Astrocyte of the cerebellum (primary cell): ENCODE measurements around the gene FDXR.

Experiments used
- DNase-seq: peaks from one replicate; pipeline ENCODE4 v3.0.0-alpha.2; 2011; ENCODE audit warnings: low read depth
- H3K4me3 ChIP-seq: 2 replicates; pipeline ENCODE4 v1.5.1; 2011; ENCODE audit warnings: mild to moderate bottlenecking, low read depth, low read length, moderate library complexity
- in situ Hi-C: cut with HindIII; loops from 2 replicates; pipeline ENCODE4 v1.10.0; 2017; ENCODE audit warnings: low sequenced_read_pairs
- TF ChIP-seq, protein P1 (sequence below): IDR thresholded peaks from 2 replicates; pipeline ENCODE4 v1.5.1; 2012; ENCODE audit warnings: low read length, low read depth, moderate library complexity, mild to moderate bottlenecking; ENCODE audit errors: missing control alignments

The FDXR gene

DNA sequence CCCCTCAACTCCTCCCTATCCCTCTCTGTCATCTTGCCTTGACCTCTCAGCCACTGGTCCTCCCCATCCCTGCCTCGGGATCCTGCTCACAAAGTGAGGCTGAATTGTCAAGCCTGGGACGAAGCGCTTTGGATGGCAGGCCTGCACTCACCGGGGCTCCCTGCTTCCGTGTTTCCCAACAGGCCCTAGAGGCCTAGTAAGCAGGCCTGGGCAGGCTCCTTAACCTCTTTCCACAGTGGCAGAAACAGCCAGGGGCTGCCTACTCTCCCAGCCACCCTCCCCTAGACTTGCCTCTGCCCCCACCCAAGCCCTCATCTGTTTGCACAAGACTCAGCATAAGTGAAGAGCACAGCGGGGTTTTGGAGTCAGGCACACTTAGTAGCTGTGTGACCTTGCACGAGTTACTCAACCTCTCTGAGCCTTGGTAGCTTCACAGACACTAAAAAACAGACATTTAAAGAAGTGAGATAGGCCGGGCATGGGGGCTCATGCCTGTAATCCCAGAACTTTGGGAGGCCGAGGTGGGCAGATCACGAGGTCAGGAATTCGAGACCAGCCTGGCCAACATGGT is 25.7 kb upstream of the FDXR start:
- no peak for DNase-seq
- no peak overlapping the region for H3K4me3 ChIP-seq
- TF ChIP-seq, protein P1, sequence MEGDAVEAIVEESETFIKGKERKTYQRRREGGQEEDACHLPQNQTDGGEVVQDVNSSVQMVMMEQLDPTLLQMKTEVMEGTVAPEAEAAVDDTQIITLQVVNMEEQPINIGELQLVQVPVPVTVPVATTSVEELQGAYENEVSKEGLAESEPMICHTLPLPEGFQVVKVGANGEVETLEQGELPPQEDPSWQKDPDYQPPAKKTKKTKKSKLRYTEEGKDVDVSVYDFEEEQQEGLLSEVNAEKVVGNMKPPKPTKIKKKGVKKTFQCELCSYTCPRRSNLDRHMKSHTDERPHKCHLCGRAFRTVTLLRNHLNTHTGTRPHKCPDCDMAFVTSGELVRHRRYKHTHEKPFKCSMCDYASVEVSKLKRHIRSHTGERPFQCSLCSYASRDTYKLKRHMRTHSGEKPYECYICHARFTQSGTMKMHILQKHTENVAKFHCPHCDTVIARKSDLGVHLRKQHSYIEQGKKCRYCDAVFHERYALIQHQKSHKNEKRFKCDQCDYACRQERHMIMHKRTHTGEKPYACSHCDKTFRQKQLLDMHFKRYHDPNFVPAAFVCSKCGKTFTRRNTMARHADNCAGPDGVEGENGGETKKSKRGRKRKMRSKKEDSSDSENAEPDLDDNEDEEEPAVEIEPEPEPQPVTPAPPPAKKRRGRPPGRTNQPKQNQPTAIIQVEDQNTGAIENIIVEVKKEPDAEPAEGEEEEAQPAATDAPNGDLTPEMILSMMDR: no peak
- in situ Hi-C loops: no loop called here

DNA sequence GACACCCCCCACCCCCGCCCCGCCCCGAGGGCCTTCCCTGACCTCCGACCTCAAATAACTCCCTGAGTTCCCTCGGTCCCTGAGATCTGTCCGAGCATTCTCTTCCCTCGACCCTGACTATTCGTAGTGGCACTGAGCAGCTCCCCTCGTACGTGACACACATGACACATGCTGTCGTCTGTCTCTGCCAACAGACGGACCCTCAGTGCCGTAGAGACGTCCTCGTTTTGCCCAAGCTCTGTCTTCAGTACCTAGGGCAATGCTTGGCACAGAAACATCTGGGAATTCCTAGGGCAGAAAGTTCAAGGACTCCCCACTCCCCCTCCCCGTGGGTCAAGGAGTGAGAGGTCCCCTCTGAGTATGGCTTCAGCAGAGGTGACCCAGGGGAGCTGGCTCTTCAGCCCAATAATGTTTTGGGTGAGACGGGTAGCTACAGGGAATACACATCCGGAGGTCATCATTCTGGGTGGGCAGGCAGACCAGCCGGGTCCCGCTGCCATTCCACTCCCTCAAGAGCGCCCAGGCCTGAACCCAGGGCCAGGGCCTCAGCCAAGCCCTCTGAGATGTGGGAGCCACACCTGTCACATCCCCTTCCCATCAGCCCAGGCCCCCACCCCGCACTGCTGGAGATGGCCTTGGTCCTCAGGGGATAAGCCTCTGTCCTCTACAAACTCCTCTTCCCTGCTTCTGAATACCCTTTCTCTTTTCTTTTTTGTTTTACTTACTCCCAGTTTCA is 21.3 kb upstream of the FDXR start:
- no peak overlapping the region for H3K4me3 ChIP-seq
- no peak for DNase-seq
- in situ Hi-C loops: no loop called here
- TF ChIP-seq, protein P1: no peak

- no peak for DNase-seq
- in situ Hi-C loops: no loop called here
- no peak within 1 kb of the TSS for H3K4me3 ChIP-seq
- TF ChIP-seq, protein P1: no peak
Measured at GRCh38 chr17:74892974-74893911, 20.4 kb upstream of the FDXR start, which contains the start of gene FADS6. Gene FADS6, minus strand, starts transcription at chr17:74893633. Its CDS starts 38 bp downstream, at chr17:74893595.

GRCh38 chr17:74892013-74892841 is 19.4 kb upstream of the FDXR start:
- no peak for DNase-seq
- in situ Hi-C loops: no loop called here
- H3K4me3 ChIP-seq: no peak overlapping the region
- TF ChIP-seq, protein P1: no peak

DNA sequence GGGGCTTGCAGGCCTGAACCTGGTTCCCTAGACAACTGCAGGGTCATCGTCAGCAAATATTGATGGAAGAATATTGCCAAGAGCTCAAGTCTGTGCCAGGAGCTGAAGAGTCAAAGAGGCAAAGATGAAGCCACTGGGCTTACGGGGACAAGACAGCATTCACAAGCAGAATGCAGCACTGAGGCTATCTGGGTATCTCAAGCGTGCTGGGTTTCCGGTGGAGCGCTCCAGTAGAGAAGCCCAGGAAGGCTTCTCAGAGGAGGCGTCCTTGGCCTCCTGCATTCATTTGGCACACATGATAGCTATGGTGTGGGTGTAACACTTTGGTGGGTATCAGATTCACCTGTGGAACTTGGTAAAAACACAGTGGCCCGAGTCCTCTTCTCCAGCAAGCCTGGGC is 17.8 kb upstream of the FDXR start:
- DNase-seq: no peak
- in situ Hi-C loops: no loop called here
- TF ChIP-seq, protein P1: no peak
- no peak overlapping the region for H3K4me3 ChIP-seq
